ENCODE data around the gene ZFAND6.
"Not testable (repeated sequence)": the region's sequence is repeated elsewhere in the genome, so short reads cannot be mapped to it uniquely, and the experiment has no call there.

ZFAND6 gene

DNA sequence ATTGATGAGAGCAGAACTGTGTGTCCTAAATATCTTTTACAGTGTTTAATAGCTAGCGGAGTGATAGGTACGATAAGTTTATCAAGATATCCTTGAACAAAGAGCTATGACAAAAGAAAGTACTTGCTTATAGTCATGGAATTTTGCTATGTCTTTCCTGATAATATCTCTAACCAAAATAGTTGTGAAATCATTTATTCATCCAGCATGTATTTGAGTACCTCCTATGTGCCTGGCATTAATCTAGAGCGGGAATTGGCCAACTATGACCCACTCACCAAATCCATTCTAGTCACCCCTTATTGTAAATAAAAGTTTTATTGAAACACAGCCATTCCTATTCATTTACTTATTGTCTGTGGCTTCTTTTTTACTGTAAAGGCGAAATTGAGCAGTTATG lies 46.6 kb downstream of the ZFAND6 start:
- Histone ChIP-seq H4K20me1 (peaks cover 94% of the 10 kb centered on the region), H3K9me3 (no peaks in the 10 kb centered on the region; the same call in 1 of the 2 replicates), H3K9ac (no peak overlapping the region), H3K27ac (no peak overlapping the region), H3K27me3 (no peaks in the 10 kb centered on the region), H3K36me3 (peaks cover 43% of the 10 kb centered on the region), H3K4me1 (peaks cover 17% of the 10 kb centered on the region), H3K4me2 (no peak overlapping the region), H3K4me3 (no peak overlapping the region)
- no peak for TF ChIP-seq Cebpa-rat (IDR thresholded peaks at IDR 0.05)

DNA sequence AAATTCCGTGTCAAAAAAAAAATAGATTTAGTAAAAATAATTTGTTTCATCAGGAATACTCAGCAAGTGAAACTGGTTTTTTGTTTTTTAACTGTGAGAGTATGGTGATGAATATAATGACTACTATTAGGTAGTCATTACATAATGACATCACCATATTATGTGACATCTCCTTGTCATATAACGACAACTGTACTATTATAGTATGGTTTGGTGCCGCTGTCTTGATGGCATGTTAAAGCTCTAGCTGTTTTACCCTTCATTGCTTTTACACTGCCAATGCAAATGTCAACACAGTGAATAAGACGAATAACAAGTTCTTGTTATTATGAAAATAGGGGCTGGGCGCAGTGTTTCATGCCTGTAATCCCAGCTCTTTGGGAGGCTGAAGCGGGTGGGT lies 47.7 kb downstream of the ZFAND6 start:
- Histone ChIP-seq H3K36me3 (peaks cover 39% of the 10 kb centered on the region), H3K27me3 (no peaks in the 10 kb centered on the region), H3K9ac (no peak overlapping the region), H4K20me1 (peaks cover 98% of the 10 kb centered on the region), H3K27ac (no peak overlapping the region), H3K9me3 (no peaks in the 10 kb centered on the region; the same call in 1 of the 2 replicates), H3K4me1 (peaks cover 15% of the 10 kb centered on the region), H3K4me3 (no peak overlapping the region), H3K4me2 (no peak overlapping the region)
- TF ChIP-seq Cebpa-rat (IDR thresholded peaks at IDR 0.05), result no peak

DNA sequence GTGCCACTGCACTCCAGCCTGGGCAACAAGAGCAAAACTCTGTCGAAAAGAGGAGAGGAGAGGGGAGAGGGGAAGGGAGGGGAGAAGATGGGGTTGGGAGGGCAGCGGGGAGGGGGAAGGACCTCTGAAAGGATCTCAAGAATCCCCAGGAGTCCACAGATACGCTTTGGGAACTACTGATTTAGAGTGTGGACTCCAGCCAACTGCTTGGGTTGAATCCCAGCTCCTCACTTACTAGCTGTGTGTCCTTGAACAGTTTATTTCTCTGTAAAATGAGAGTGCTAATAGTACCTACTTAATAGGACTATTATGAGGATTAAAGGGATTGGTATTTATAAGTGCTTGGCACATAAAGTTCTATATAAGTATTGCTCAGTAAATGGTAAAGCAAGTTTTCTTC lies 48.3 kb downstream of the ZFAND6 start:
- Histone ChIP-seq H3K4me2 (no peak overlapping the region), H3K27me3 (no peaks in the 10 kb centered on the region), H3K27ac (no peak overlapping the region), H3K4me1 (peaks cover 12% of the 10 kb centered on the region), H3K9me3 (no peaks in the 10 kb centered on the region; the same call in 1 of the 2 replicates), H3K9ac (no peak overlapping the region), H4K20me1 (peaks cover 98% of the 10 kb centered on the region), H3K36me3 (peaks cover 40% of the 10 kb centered on the region), H3K4me3 (no peak overlapping the region)
- no peak for TF ChIP-seq Cebpa-rat (IDR thresholded peaks at IDR 0.05)

DNA sequence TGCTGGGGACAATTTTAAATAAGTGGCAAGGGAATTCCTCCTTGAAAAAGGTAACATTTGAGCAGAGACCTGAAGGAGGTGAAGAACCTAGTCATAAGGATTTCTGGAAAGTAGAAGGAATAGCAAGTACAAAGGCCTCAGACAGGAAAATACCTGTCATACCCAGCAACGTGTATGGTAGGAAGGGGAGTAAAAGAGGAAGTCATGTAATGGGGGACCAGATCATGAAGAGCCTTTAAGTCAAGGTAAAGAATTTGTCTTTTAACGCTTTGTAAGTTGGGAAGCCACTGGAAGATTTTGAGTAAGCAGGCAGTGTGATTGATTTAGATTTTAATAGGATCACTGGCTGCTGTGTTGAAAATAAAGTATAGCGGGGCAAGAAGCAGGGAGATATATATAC lies 49.9 kb downstream of the ZFAND6 start:
- Histone ChIP-seq H3K36me3 (peaks cover 24% of the 10 kb centered on the region), H3K9me3 (no peaks in the 10 kb centered on the region), H3K4me2 (no peak overlapping the region), H4K20me1 (peaks cover 98% of the 10 kb centered on the region), H3K27me3 (no peaks in the 10 kb centered on the region), H3K27ac (no peak overlapping the region), H3K4me1 (peaks cover 12% of the 10 kb centered on the region), H3K4me3 (no peak overlapping the region), H3K9ac (no peak overlapping the region)
- no peak for TF ChIP-seq Cebpa-rat (IDR thresholded peaks at IDR 0.05)

DNA sequence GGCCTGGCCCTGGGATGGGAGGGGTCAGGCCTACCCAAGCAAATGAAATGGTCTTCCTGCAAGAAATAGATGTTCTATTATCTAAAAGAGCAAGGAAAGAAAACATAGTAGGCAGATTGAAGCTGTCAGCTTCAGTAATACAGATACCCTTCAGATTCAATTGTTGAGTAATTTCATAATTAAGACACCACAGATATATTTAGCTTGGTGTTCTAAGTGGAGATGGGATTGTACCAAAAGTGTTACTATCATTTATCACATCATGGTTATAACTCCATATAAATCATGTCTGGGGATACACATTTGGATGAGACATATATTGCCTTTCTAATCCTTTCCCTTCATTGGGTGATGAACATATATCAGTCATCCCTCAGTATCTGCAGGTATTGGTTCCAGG lies 51.4 kb downstream of the ZFAND6 start:
- Histone ChIP-seq H3K27ac (no peak overlapping the region), H3K4me2 (no peak overlapping the region), H3K36me3 (peaks cover 27% of the 10 kb centered on the region), H3K9ac (no peak overlapping the region), H3K4me3 (no peak overlapping the region), H3K9me3 (no peaks in the 10 kb centered on the region), H3K4me1 (no peaks in the 10 kb centered on the region), H4K20me1 (peaks cover 98% of the 10 kb centered on the region), H3K27me3 (no peaks in the 10 kb centered on the region)
- TF ChIP-seq Cebpa-rat (IDR thresholded peaks at IDR 0.05), result no peak

DNA sequence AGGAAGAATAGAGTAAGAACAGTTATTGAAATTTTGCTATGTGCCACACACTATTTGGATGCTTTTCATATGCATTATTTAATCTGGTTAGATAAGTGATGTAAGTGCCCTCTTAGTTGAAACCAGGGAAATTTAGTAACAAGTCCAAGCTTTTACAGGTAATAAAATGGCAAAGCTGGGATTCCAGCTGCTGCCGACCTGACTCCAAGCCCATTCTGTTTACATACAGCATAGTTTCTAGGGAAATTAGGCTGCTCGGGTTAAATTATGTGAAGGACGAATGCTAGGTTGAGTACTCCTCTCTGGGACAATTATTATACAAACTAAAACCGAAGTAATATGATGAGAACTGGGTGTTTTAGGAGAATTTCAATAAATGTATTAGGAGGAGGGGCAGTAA lies 54.6 kb downstream of the ZFAND6 start:
- Histone ChIP-seq H3K36me3 (peaks cover 27% of the 10 kb centered on the region; the same call in 1 of the 2 replicates), H3K4me2 (no peak overlapping the region), H3K4me1 (no peaks in the 10 kb centered on the region), H3K4me3 (no peak overlapping the region), H3K9me3 (no peaks in the 10 kb centered on the region), H3K27me3 (no peaks in the 10 kb centered on the region), H4K20me1 (peaks cover 100% of the 10 kb centered on the region), H3K9ac (no peak overlapping the region), H3K27ac (no peak overlapping the region)
- TF ChIP-seq Cebpa-rat (IDR thresholded peaks at IDR 0.05), result no peak

DNA sequence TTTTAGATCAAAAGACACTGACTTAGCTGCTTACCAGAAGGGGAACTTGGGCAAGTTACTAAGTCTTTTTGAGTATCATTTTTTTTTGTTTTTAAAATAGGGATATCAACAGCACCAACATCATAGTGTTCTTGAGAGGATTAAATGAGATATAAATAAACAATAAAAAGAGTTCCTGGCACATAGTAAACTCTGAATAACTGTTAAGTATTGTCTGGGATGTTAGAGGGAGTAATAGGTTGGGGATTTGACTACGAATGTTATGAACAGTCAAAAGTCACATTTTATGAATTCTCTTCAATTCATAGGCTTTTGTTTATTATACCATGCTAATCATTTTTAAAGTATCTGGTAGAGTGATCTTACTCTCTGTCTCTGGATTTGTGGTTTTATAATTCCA lies 55.5 kb downstream of the ZFAND6 start:
- Histone ChIP-seq H3K4me2 (no peak overlapping the region), H3K27me3 (no peaks in the 10 kb centered on the region), H4K20me1 (peaks cover 100% of the 10 kb centered on the region), H3K27ac (no peak overlapping the region), H3K9me3 (no peaks in the 10 kb centered on the region), H3K9ac (no peak overlapping the region), H3K36me3 (peaks cover 20% of the 10 kb centered on the region; the same call in 1 of the 2 replicates), H3K4me3 (no peak overlapping the region), H3K4me1 (no peaks in the 10 kb centered on the region)
- TF ChIP-seq Cebpa-rat (IDR thresholded peaks at IDR 0.05), result no peak

DNA sequence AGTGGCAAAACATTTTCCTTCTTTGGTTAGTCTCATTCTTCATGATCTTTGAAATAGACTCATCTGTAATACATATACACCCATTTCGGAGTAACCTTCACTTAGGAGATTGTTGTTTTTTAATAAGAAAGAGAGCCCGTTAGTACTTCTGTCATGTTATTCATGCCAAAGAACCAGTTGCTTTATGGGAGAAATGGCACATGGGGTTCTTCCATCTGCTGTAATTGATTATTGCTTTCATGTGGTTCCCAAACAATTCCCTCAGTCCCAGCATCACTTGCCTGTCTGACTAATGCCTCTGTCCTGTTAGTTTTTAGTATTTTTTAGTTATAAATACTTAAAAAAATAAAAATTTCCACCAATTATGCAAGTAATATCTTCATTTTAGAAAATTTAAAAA lies 59.5 kb downstream of the ZFAND6 start:
- Histone ChIP-seq H4K20me1 (peaks cover 77% of the 10 kb centered on the region), H3K36me3 (peaks cover 37% of the 10 kb centered on the region)

DNA sequence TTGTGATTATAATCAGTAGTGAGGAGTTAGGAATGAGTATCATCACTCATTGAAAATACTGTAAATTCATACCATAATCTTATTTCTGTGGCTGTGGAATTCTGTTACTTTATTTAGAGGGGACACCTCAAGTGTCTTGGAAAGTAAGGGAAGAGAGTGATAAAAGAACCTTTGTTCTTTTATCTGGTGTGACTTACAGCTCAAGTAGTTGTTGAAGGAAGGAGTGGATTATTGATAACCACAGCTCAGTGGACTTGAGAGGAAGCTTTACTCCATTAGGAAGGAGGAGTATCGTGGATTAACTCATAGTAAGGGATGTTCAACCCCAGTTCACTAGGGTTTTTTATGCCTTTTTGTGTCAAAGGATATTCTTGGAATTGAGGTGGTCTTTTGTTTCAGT lies 61.2 kb downstream of the ZFAND6 start:
- Histone ChIP-seq H3K9me3 (no peaks in the 10 kb centered on the region), H3K36me3 (peaks cover 47% of the 10 kb centered on the region), H3K9ac (no peak overlapping the region), H3K4me3 (no peak overlapping the region), H3K4me2 (no peak overlapping the region), H3K4me1 (no peaks in the 10 kb centered on the region), H4K20me1 (peaks cover 60% of the 10 kb centered on the region), H3K27ac (no peak overlapping the region), H3K27me3 (no peaks in the 10 kb centered on the region)
- no peak for TF ChIP-seq Cebpa-rat (IDR thresholded peaks at IDR 0.05)

More for the DNA sequence above, 59.5 kb downstream of the ZFAND6 start:
- Histone ChIP-seq H3K4me1 (no peaks in the 10 kb centered on the region), H3K9ac (no peak overlapping the region), H3K9me3 (no peaks in the 10 kb centered on the region), H3K4me2 (no peak overlapping the region), H3K27ac (no peak overlapping the region), H3K27me3 (no peaks in the 10 kb centered on the region), H3K4me3 (no peak overlapping the region)
- TF ChIP-seq Cebpa-rat (IDR thresholded peaks at IDR 0.05), result no peak

DNA sequence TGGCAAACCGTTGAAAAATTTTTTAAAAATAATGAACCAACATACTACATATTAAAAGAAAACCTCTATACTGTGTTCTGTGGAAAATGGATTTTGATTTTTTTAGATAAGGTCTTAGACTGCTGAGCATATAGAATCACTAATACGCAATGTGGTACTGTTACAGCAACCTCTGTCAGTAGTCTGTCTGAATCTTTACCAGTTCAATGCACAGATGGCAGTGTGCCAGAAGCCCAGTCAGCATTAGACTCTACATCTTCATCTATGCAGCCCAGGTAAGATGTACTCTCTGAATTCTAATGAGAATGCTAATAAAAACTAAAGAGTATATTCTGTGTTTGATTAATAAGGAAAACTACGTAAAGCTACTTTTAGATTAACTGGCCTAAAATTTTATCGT lies 62.1 kb downstream of the ZFAND6 start:
- H3K36me3 ChIP-seq, result peaks cover 56% of the 10 kb centered on the region
- H3K4me1 ChIP-seq, result no peaks in the 10 kb centered on the region
- H3K27me3 ChIP-seq, result no peaks in the 10 kb centered on the region
- H4K20me1 ChIP-seq, result peaks cover 51% of the 10 kb centered on the region
- H3K4me3 ChIP-seq, result no peak overlapping the region
- no peak overlapping the region for H3K9ac ChIP-seq
- H3K4me2 ChIP-seq, result no peak overlapping the region
- no peak for TF ChIP-seq Cebpa-rat (IDR thresholded peaks at IDR 0.05)
- H3K9me3 ChIP-seq, result no peaks in the 10 kb centered on the region
- no peak overlapping the region for H3K27ac ChIP-seq

DNA sequence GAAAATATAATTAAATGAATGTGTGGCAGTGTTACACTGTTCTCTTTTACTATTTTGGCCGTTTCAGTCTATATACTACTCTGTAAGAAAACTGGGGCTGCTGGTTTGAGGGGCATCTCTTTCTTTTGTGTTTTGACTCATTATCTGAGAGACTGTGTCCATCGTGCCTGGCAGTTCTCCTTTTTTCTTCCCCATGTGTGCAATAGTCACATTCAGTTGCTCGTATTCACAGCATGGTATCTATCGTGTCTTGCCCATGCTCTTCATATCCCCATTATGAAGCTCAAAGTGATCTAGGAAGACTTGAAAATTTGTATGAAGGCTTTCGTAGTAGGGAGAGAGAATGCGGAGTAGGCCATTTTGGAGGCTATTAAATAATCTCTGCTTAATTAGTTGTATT lies 63.6 kb downstream of the ZFAND6 start:
- no peaks in the 10 kb centered on the region for H3K4me1 ChIP-seq
- no peaks in the 10 kb centered on the region for H3K27me3 ChIP-seq
- peaks cover 53% of the 10 kb centered on the region for H3K36me3 ChIP-seq
- no peak overlapping the region for H3K9ac ChIP-seq
- no peak overlapping the region for H3K27ac ChIP-seq
- no peak for TF ChIP-seq Cebpa-rat (IDR thresholded peaks at IDR 0.05)
- H3K9me3 ChIP-seq, result no peaks in the 10 kb centered on the region
- H3K4me3 ChIP-seq, result no peak overlapping the region
- H3K4me2 ChIP-seq, result no peak overlapping the region
- H4K20me1 ChIP-seq, result peaks cover 36% of the 10 kb centered on the region

DNA sequence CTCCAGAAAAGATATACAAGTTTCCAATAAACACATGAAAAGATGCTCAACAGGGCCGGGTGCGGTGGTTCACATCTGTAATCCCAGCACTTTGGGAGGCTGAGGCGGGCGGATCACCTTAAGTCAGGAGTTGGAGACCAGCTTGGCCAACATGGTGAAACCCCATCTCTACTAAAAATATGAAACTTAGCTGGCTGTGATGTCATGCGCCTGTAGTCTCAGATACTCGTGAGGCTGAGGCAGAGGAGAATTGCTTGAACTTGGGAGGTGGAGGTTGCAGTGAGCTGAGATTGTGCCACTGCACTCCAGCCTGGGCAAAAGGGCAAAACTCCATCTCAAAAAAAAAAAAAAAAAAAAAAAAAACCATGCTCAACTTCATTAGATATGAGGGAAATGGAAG lies 67.8 kb downstream of the ZFAND6 start:
- H3K4me2 ChIP-seq, H3K4me3 ChIP-seq, H3K4me1 ChIP-seq, H3K27me3 ChIP-seq, H3K9ac ChIP-seq, H4K20me1 ChIP-seq, H3K27ac ChIP-seq, H3K9me3 ChIP-seq: not testable (repeated sequence)
- peaks cover 51% of the 10 kb centered on the region for H3K36me3 ChIP-seq

Measured in BLaER1 (cell line).